ENCODE measurements around the gene LRIF1.

LRIF1 gene

DNA sequence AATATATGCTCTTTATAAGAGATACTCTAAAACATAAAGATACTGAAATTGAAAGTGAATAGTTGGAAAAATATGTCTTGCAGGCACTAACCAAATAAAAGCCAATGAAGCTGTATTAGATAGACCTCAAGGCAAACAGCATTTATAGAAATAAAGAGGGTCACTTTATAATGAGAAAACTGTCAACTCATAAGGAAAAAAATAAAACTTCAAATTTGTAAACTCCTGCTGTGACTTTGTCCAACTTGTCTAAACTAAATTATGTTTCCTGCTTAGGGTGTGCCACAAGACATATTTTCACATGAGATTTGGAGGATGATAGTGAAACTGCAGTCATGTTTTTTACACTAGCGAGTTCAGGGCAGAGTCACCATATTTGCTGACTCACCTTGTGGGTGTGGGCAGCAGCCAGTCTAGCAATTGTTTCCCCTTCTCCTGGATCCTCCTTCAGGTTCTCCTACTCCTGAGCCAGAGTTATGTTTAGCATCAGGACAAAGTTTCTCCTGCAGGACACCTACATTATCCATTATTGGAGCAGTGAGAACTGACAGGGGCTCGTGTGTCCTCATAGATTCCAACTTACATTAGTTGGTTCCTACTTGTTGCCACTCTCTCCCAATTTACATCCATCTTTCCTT is 46.9 kb downstream of the LRIF1 start:
- H3K9me3 ChIP-seq (replicated peaks in 1 of 2; ENCODE audit: control insufficient read depth in 2 of 2, insufficient read depth in 1 of 2, low read depth in 1 of 2, low read length in 2 of 2), result no peaks in the 10 kb centered on the region
- H2AK5ac ChIP-seq (ENCODE audit: low read depth, low read length), result no peak overlapping the region
- no peak for DNase-seq (ENCODE audit: low spot score)
- no peak overlapping the region for H4K8ac ChIP-seq (ENCODE audit: low read depth, low read length)
- no peak overlapping the region for H2BK12ac ChIP-seq (ENCODE audit: low read length)
- no peak overlapping the region for H3K18ac ChIP-seq (ENCODE audit: low read length)
- H3K27me3 ChIP-seq (ENCODE audit: control insufficient read depth in 3 of 3, insufficient read depth in 3 of 3, low read depth in 1 of 3, low read length in 3 of 3), result no peaks in the 10 kb centered on the region
- no peak overlapping the region for H2BK120ac ChIP-seq (ENCODE audit: low read depth, low read length)
- H3K4me1 ChIP-seq (ENCODE audit: control insufficient read depth in 2 of 2, insufficient read depth in 1 of 2, low read depth in 1 of 2, low read length in 2 of 2), result no peaks in the 10 kb centered on the region
- H2AFZ ChIP-seq (ENCODE audit: low read length), result no peak overlapping the region
- no peaks in the 10 kb centered on the region for H3K79me1 ChIP-seq (ENCODE audit: low read depth, low read length)
- H2BK15ac ChIP-seq (ENCODE audit: low read length), result no peak overlapping the region
- H4K91ac ChIP-seq (ENCODE audit: low read depth, low read length, poor library complexity), result no peak overlapping the region
- no peak overlapping the region for H3K23ac ChIP-seq (ENCODE audit: low read depth, low read length, poor library complexity)
- no CpG with 5 or more reads among the region's 2 CpGs for WGBS, 2 donors (ENCODE audit: extremely low coverage in 2 of 2, insufficient read length in 2 of 2, insufficient replicate concordance in 1 of 2)
- no peak overlapping the region for H3K4me3 ChIP-seq (ENCODE audit: low read length in 2 of 2)
- H3K14ac ChIP-seq (ENCODE audit: low read length), result no peak overlapping the region
- H3K27ac ChIP-seq (replicated peaks; ENCODE audit: low read length), result no peak overlapping the region
- no peak overlapping the region for H2BK5ac ChIP-seq (ENCODE audit: low read length)
- no peaks in the 10 kb centered on the region for H3K36me3 ChIP-seq (replicated peaks in 1 of 2; ENCODE audit: control insufficient read depth in 2 of 2, insufficient read depth in 2 of 2, low read length in 2 of 2)
- no peak overlapping the region for H3K4me2 ChIP-seq (ENCODE audit: insufficient read depth, low read length, poor library complexity, severe bottlenecking)
- no peak overlapping the region for H3K4ac ChIP-seq (ENCODE audit: low read length)
- no peak overlapping the region for H3K9ac ChIP-seq (ENCODE audit: low read depth, low read length, poor library complexity)

- Histone ChIP-seq H2AK5ac (ENCODE audit: low read depth, low read length) (no peak overlapping the region), H4K8ac (ENCODE audit: low read depth, low read length) (no peak overlapping the region), H3K4ac (ENCODE audit: low read length) (no peak overlapping the region), H3K79me1 (ENCODE audit: low read depth, low read length) (no peaks in the 10 kb centered on the region), H3K36me3 (replicated peaks in 1 of 2; ENCODE audit: control insufficient read depth in 2 of 2, insufficient read depth in 2 of 2, low read length in 2 of 2) (no peaks in the 10 kb centered on the region), H3K23ac (ENCODE audit: low read depth, low read length, poor library complexity) (no peak overlapping the region), H3K18ac (ENCODE audit: low read length) (no peak overlapping the region), H4K91ac (ENCODE audit: low read depth, low read length, poor library complexity) (no peak overlapping the region), H2BK5ac (ENCODE audit: low read length) (no peak overlapping the region), H2AFZ (ENCODE audit: low read length) (no peak overlapping the region), H3K9ac (ENCODE audit: low read depth, low read length, poor library complexity) (no peak overlapping the region), H2BK12ac (ENCODE audit: low read length) (no peak overlapping the region), H2BK15ac (ENCODE audit: low read length) (no peak overlapping the region), H3K9me3 (replicated peaks in 1 of 2; ENCODE audit: control insufficient read depth in 2 of 2, insufficient read depth in 1 of 2, low read depth in 1 of 2, low read length in 2 of 2) (no peaks in the 10 kb centered on the region), H3K4me3 (ENCODE audit: low read length in 2 of 2) (no peak overlapping the region), H3K27ac (replicated peaks; ENCODE audit: low read length) (no peak overlapping the region), H3K4me1 (ENCODE audit: control insufficient read depth in 2 of 2, insufficient read depth in 1 of 2, low read depth in 1 of 2, low read length in 2 of 2) (no peaks in the 10 kb centered on the region), H3K4me2 (ENCODE audit: insufficient read depth, low read length, poor library complexity, severe bottlenecking) (no peak overlapping the region), H2BK120ac (ENCODE audit: low read depth, low read length) (no peak overlapping the region), H3K27me3 (ENCODE audit: control insufficient read depth in 3 of 3, insufficient read depth in 3 of 3, low read depth in 1 of 3, low read length in 3 of 3) (no peaks in the 10 kb centered on the region), H3K14ac (ENCODE audit: low read length) (no peak overlapping the region)
- DNase-seq (ENCODE audit: low spot score), result no peak
- WGBS, 2 donors (ENCODE audit: extremely low coverage in 2 of 2, insufficient read length in 2 of 2, insufficient replicate concordance in 1 of 2), result no CpG with 5 or more reads among the region's 2 CpGs
Observed at GRCh38 chr1:110916274-110916668, 47.5 kb downstream of the LRIF1 start.

DNA sequence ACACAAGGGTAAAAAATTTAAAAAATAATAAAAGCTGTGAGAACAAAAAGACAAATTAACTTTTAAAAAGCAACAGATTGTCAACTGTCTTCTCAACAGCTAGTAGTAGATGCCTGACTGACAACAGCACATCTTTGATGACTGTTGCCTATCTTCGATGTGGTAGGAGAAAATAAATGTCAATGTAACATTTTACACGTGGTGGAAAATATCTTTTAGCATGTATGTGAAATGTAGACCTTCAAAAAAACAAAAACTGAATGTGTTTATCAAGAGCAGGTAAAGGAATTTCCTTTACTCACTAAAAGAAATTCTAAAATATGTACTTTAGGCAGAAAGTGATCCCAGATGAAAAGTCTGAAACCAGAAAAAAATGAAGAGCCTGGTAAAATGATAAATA is 47.9 kb downstream of the LRIF1 start:
- Histone ChIP-seq H3K18ac (ENCODE audit: low read length) (no peak overlapping the region), H3K27ac (replicated peaks; ENCODE audit: low read length) (no peak overlapping the region), H3K4me2 (ENCODE audit: insufficient read depth, low read length, poor library complexity, severe bottlenecking) (no peak overlapping the region), H3K36me3 (replicated peaks in 1 of 2; ENCODE audit: control insufficient read depth in 2 of 2, insufficient read depth in 2 of 2, low read length in 2 of 2) (no peaks in the 10 kb centered on the region), H3K4ac (ENCODE audit: low read length) (no peak overlapping the region), H4K91ac (ENCODE audit: low read depth, low read length, poor library complexity) (no peak overlapping the region), H3K23ac (ENCODE audit: low read depth, low read length, poor library complexity) (no peak overlapping the region), H2BK12ac (ENCODE audit: low read length) (no peak overlapping the region), H3K4me3 (ENCODE audit: low read length in 2 of 2) (no peak overlapping the region), H3K9me3 (replicated peaks in 1 of 2; ENCODE audit: control insufficient read depth in 2 of 2, insufficient read depth in 1 of 2, low read depth in 1 of 2, low read length in 2 of 2) (no peaks in the 10 kb centered on the region), H3K27me3 (ENCODE audit: control insufficient read depth in 3 of 3, insufficient read depth in 3 of 3, low read depth in 1 of 3, low read length in 3 of 3) (no peaks in the 10 kb centered on the region), H2BK5ac (ENCODE audit: low read length) (no peak overlapping the region), H2AK5ac (ENCODE audit: low read depth, low read length) (no peak overlapping the region), H3K4me1 (ENCODE audit: control insufficient read depth in 2 of 2, insufficient read depth in 1 of 2, low read depth in 1 of 2, low read length in 2 of 2) (no peaks in the 10 kb centered on the region), H4K8ac (ENCODE audit: low read depth, low read length) (no peak overlapping the region), H3K79me1 (ENCODE audit: low read depth, low read length) (no peaks in the 10 kb centered on the region), H3K14ac (ENCODE audit: low read length) (no peak overlapping the region), H2AFZ (ENCODE audit: low read length) (no peak overlapping the region), H2BK15ac (ENCODE audit: low read length) (no peak overlapping the region), H2BK120ac (ENCODE audit: low read depth, low read length) (no peak overlapping the region), H3K9ac (ENCODE audit: low read depth, low read length, poor library complexity) (no peak overlapping the region)
- no CpG with 5 or more reads among the region's 2 CpGs for WGBS, 2 donors (ENCODE audit: extremely low coverage in 2 of 2, insufficient read length in 2 of 2, insufficient replicate concordance in 1 of 2)
- no peak for DNase-seq (ENCODE audit: low spot score)

GRCh38 chr1:110914676-110915075 is 49.0 kb downstream of the LRIF1 start:
- Histone ChIP-seq H3K4me3 (ENCODE audit: low read length in 2 of 2) (no peak overlapping the region), H3K79me1 (ENCODE audit: low read depth, low read length) (no peaks in the 10 kb centered on the region), H3K36me3 (replicated peaks in 1 of 2; ENCODE audit: control insufficient read depth in 2 of 2, insufficient read depth in 2 of 2, low read length in 2 of 2) (no peaks in the 10 kb centered on the region), H3K27me3 (ENCODE audit: control insufficient read depth in 3 of 3, insufficient read depth in 3 of 3, low read depth in 1 of 3, low read length in 3 of 3) (no peaks in the 10 kb centered on the region), H2AK5ac (ENCODE audit: low read depth, low read length) (no peak overlapping the region), H2BK15ac (ENCODE audit: low read length) (no peak overlapping the region), H3K9ac (ENCODE audit: low read depth, low read length, poor library complexity) (no peak overlapping the region), H3K14ac (ENCODE audit: low read length) (no peak overlapping the region), H3K27ac (replicated peaks; ENCODE audit: low read length) (no peak overlapping the region), H3K23ac (ENCODE audit: low read depth, low read length, poor library complexity) (no peak overlapping the region), H3K18ac (ENCODE audit: low read length) (no peak overlapping the region), H4K8ac (ENCODE audit: low read depth, low read length) (no peak overlapping the region), H2BK5ac (ENCODE audit: low read length) (no peak overlapping the region), H2AFZ (ENCODE audit: low read length) (no peak overlapping the region), H3K4me2 (ENCODE audit: insufficient read depth, low read length, poor library complexity, severe bottlenecking) (no peak overlapping the region), H2BK120ac (ENCODE audit: low read depth, low read length) (no peak overlapping the region), H3K4ac (ENCODE audit: low read length) (no peak overlapping the region), H2BK12ac (ENCODE audit: low read length) (no peak overlapping the region), H4K91ac (ENCODE audit: low read depth, low read length, poor library complexity) (no peak overlapping the region), H3K4me1 (ENCODE audit: control insufficient read depth in 2 of 2, insufficient read depth in 1 of 2, low read depth in 1 of 2, low read length in 2 of 2) (no peaks in the 10 kb centered on the region), H3K9me3 (replicated peaks in 1 of 2; ENCODE audit: control insufficient read depth in 2 of 2, insufficient read depth in 1 of 2, low read depth in 1 of 2, low read length in 2 of 2) (no peaks in the 10 kb centered on the region)
- WGBS, 2 donors (ENCODE audit: extremely low coverage in 2 of 2, insufficient read length in 2 of 2, insufficient replicate concordance in 1 of 2), result no CpG with 5 or more reads among the region's 3 CpGs
- no peak for DNase-seq (ENCODE audit: low spot score)

All from neuronal stem cell (in vitro differentiated cells).